Midbrain (tissue), 1 donor: ENCODE data around the gene ADM2.

Experiments used
- DNase-seq: peaks from one replicate; lab custom pipeline; 2025; lab: John Stamatoyannopoulos, UW

Gene ADM2

GRCh38 chr22:50445071-50445879, 36.1 kb upstream of the ADM2 start:
- DNase-seq, result no peak

- no peak for DNase-seq
Observed at GRCh38 chr22:50445880-50446707, 35.2 kb upstream of the ADM2 start.

- DNase-seq, result no peak
Observed at GRCh38 chr22:50446708-50447575, 34.4 kb upstream of the ADM2 start.

GRCh38 chr22:50447576-50448551, 33.5 kb upstream of the ADM2 start:
- no peak for DNase-seq

- DNase-seq, result no peak
Observed at GRCh38 chr22:50452649-50453048, 28.7 kb upstream of the ADM2 start.

GRCh38 chr22:50454556-50455075, 26.7 kb upstream of the ADM2 start:
- DNase-seq, result no peak

- DNase-seq, result no peak
Observed at GRCh38 chr22:50455201-50455600, 26.1 kb upstream of the ADM2 start.

- no peak for DNase-seq
Observed at GRCh38 chr22:50456026-50456425, 25.3 kb upstream of the ADM2 start.

- no peak for DNase-seq
Observed at GRCh38 chr22:50456466-50457234, 24.7 kb upstream of the ADM2 start.

- no peak for DNase-seq
Observed at GRCh38 chr22:50459016-50459415, 22.3 kb upstream of the ADM2 start.

GRCh38 chr22:50459496-50460140, 21.7 kb upstream of the ADM2 start:
- DNase-seq, result no peak

GRCh38 chr22:50460938-50461337, 20.4 kb upstream of the ADM2 start:
- no peak for DNase-seq

GRCh38 chr22:50461536-50461935, 19.8 kb upstream of the ADM2 start:
- no peak for DNase-seq

- DNase-seq, result no peak
Observed at GRCh38 chr22:50461979-50462540, 19.3 kb upstream of the ADM2 start.

GRCh38 chr22:50463188-50463900, 18.0 kb upstream of the ADM2 start:
- DNase-seq, result no peak

GRCh38 chr22:50464451-50464850, 16.9 kb upstream of the ADM2 start:
- DNase-seq, result no peak

- no peak for DNase-seq
Observed at GRCh38 chr22:50465066-50465930, 16.0 kb upstream of the ADM2 start.
